Liver (tissue), 9 donors: ENCODE data around the gene CTPS1. TPM values are rescaled to one million over a fixed set of nuclear protein-coding genes. Genes with fewer than 3 reads are reported as not detected.

Source experiments
- DNase-seq: peaks from one replicate; pipeline ENCODE4 v3.0.0-alpha.2; 2017; ENCODE audit warnings: low spot score
- H3K27ac ChIP-seq, 2 donors: one replicate each; pipeline ENCODE4 v1.7.0; 2013; ENCODE audit warnings: inconsistent platforms in 2 of 2, low read length in 2 of 2, control low read depth in 1 of 2, low read depth in 1 of 2, mild to moderate bottlenecking in 1 of 2
- H3K27me3 ChIP-seq, 4 donors: one replicate each; pipeline versions ENCODE4 v1.6.1 to v1.7.0; 2013; ENCODE audit warnings: low read length in 3 of 4, inconsistent platforms in 1 of 4, mild to moderate bottlenecking in 1 of 4, moderate library complexity in 1 of 4; ENCODE audit not compliant: control insufficient read depth in 4 of 4, insufficient read depth in 4 of 4
- H3K36me3 ChIP-seq, 4 donors: one replicate each; pipeline versions ENCODE4 v1.6.1 to v1.7.0; 2013; ENCODE audit warnings: low read length in 3 of 4, mild to moderate bottlenecking in 3 of 4, low read depth in 1 of 4, moderate library complexity in 1 of 4; ENCODE audit not compliant: control insufficient read depth in 4 of 4, insufficient read depth in 3 of 4
- H3K4me1 ChIP-seq, 4 donors: one replicate each; pipeline versions ENCODE4 v1.6.1 to v1.7.0; 2013; ENCODE audit warnings: low read length in 3 of 4, mild to moderate bottlenecking in 3 of 4, moderate library complexity in 1 of 4; ENCODE audit not compliant: control insufficient read depth in 4 of 4, insufficient read depth in 4 of 4
- H3K4me3 ChIP-seq, 3 donors: one replicate each; pipeline versions ENCODE4 v1.6.1 to v1.7.0; 2013; ENCODE audit warnings: low read length in 3 of 3, control low read depth in 1 of 3, low read depth in 1 of 3, mild to moderate bottlenecking in 1 of 3
- H3K9ac ChIP-seq, 2 donors: one replicate each; pipeline ENCODE4 v1.7.0; 2013; ENCODE audit warnings: low read length in 2 of 2, mild to moderate bottlenecking in 2 of 2, moderate library complexity in 2 of 2, control low read depth in 1 of 2, low read depth in 1 of 2
- H3K9me3 ChIP-seq, 4 donors: one replicate each; pipeline versions ENCODE4 v1.6.1 to v1.7.0; 2013; ENCODE audit warnings: low read length in 3 of 4; ENCODE audit not compliant: control insufficient read depth in 4 of 4
- ATF3 ChIP-seq: IDR thresholded peaks from 2 replicates; pipeline ENCODE4 v1.6.1; 2016; ENCODE audit warnings: antibody characterized with exemption
- CTCF ChIP-seq: fragments of 150-350 bp; IDR thresholded peaks from 2 replicates; pipeline ENCODE4 v1.5.1; 2017; ENCODE audit warnings: improper control_type of control experiment, low read depth, low read length; ENCODE audit not compliant: missing input control
- EGR1 ChIP-seq, 2 donors: IDR thresholded peaks; 2 replicates each; pipeline ENCODE4 v1.6.1; 2016 to 2018; ENCODE audit warnings: antibody characterized with exemption in 2 of 2, low read depth in 2 of 2
- FOXA1 ChIP-seq: IDR thresholded peaks from 2 replicates; pipeline ENCODE4 v1.6.1; 2016; ENCODE audit warnings: antibody characterized with exemption
- FOXA2 ChIP-seq: IDR thresholded peaks from 2 replicates; pipeline ENCODE4 v1.6.1; 2016; ENCODE audit warnings: antibody characterized with exemption
- GABPA ChIP-seq, 2 donors: IDR thresholded peaks in 1 of 2; conservative IDR thresholded peaks in 1 of 2; 2 replicates each; pipeline ENCODE4 v1.6.1; 2016; ENCODE audit warnings: antibody characterized with exemption in 2 of 2, mild to moderate bottlenecking in 1 of 2, moderate library complexity in 1 of 2
- HNF4A ChIP-seq, 2 donors: conservative IDR thresholded peaks; 2 replicates each; pipeline ENCODE4 v1.6.1; 2016; ENCODE audit warnings: antibody characterized with exemption in 2 of 2, mild to moderate bottlenecking in 2 of 2
- HNF4G ChIP-seq: IDR thresholded peaks from 2 replicates; pipeline ENCODE4 v1.6.1; 2016; ENCODE audit warnings: antibody characterized with exemption
- JUND ChIP-seq, 2 donors: IDR thresholded peaks; 2 replicates each; pipeline ENCODE4 v1.6.1; 2016; ENCODE audit warnings: antibody characterized with exemption in 2 of 2
- MAX ChIP-seq: IDR thresholded peaks from 2 replicates; pipeline ENCODE4 v1.6.1; 2016; ENCODE audit warnings: antibody characterized with exemption
- NR2F2 ChIP-seq: IDR thresholded peaks from 2 replicates; pipeline ENCODE4 v1.6.1; 2016; ENCODE audit warnings: antibody characterized with exemption
- REST ChIP-seq: IDR thresholded peaks from 2 replicates; pipeline ENCODE4 v1.6.1; 2016; ENCODE audit warnings: antibody characterized with exemption, mild to moderate bottlenecking
- RXRA ChIP-seq, 2 donors: IDR thresholded peaks; 2 replicates each; pipeline ENCODE4 v1.6.1; 2017 to 2018; ENCODE audit warnings: antibody characterized with exemption in 2 of 2, mild to moderate bottlenecking in 1 of 2
- SP1 ChIP-seq: IDR thresholded peaks from 2 replicates; pipeline ENCODE4 v1.6.1; 2018; ENCODE audit warnings: antibody characterized with exemption, mild to moderate bottlenecking
- TAF1 ChIP-seq: conservative IDR thresholded peaks from 2 replicates; pipeline ENCODE4 v1.6.1; 2016; ENCODE audit warnings: antibody characterized with exemption, mild to moderate bottlenecking
- YY1 ChIP-seq: IDR thresholded peaks from 2 replicates; pipeline ENCODE4 v1.6.1; 2016; ENCODE audit warnings: antibody characterized with exemption, mild to moderate bottlenecking
- ZBTB33 ChIP-seq: IDR thresholded peaks from 2 replicates; pipeline ENCODE4 v1.6.1; 2016; ENCODE audit warnings: antibody characterized with exemption
- WGBS: extraction: QIAGEN DNeasy Blood & Tissue Kit; methylation state at CpG from one replicate; pipeline ENCODE4 v1.1.7; 2013; 5-methylcytosine and 5-hydroxymethylcytosine counted together
- polyA plus RNA-seq, 2 donors: library from polyadenylated mRNA; stranded (reverse) in 1 of 2; unstranded in 1 of 2; fragments of 200-250 nt in 1 of 2; fragments of >200 nt in 1 of 2; fragmentation: Nextera tagmentation in 1 of 2; extraction: Ambion mirVana in 1 of 2; gene quantifications; one replicate each; pipeline versions ENCODE4 v1.2.1 to v1.2.3, GENCODE V29; 2013 to 2015
- total RNA-seq, 2 donors: library from RNA; depleted of rRNA; stranded (reverse); fragments of >200 nt; gene quantifications; one replicate each; pipeline ENCODE4 v1.2.3, GENCODE V29; 2014
- donor health status: healthy.
- donor health status: healthy.
- donor health status: healthy.
- donor health status: healthy.
- donor health status: healthy.

CTPS1 gene
- total and polyA plus RNA-seq, 4 donors, result 13.6 to 46.9 (median 19.8) TPM

DNA sequence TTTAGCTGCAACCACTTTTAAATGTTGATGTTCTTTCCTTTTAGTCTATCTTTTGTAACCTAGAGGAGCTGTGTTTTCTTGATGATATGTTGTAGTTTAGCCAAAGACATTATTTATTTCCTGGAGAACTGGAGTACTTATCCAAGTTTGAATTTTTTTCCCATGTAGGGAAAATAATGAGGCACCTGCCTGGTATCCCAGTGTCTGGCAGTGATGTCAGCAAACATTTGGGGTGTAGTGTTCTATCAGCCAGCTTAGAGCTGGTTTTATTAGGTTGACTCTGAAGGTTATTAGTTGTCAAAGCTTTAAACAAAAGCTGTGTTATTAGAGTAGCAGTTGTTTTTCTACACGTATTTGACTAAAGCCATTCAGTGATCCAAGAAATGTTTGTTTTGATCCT lies 3.2 kb downstream of the CTPS1 start (continued):
- TF ChIP-seq CTCF (no peak), YY1 (no peak), ATF3 (no peak), FOXA1 (no peak), SP1 (no peak)

GRCh38 chr1:40983286-40983685 lies 3.8 kb downstream of the CTPS1 start:
- TF ChIP-seq FOXA1 (no peak), HNF4A (conservative IDR thresholded peaks at IDR 0.05) (no peak), ATF3 (no peak), EGR1 (IDR thresholded peaks at IDR 0.05; ENCODE audit: low read depth in 2 of 2) (no peak), MAX (no peak), HNF4G (no peak), NR2F2 (no peak), YY1 (no peak), FOXA2 (no peak), GABPA (IDR thresholded peaks at IDR 0.05 in 1 of 2, conservative IDR thresholded peaks at IDR 0.05 in 1 of 2) (no peak), JUND (IDR thresholded peaks at IDR 0.05) (no peak), REST (no peak), CTCF (no peak), TAF1 (no peak), ZBTB33 (no peak), RXRA (IDR thresholded peaks at IDR 0.05) (no peak)
- Histone ChIP-seq H3K27ac (no peak overlapping the region), H3K36me3 (peaks cover 0 to 2% (median 0%) of the 10 kb centered on the region in 4 donors), H3K9me3 (no peaks in the 10 kb centered on the region), H3K27me3 (no peaks in the 10 kb centered on the region), H3K4me3 (no peak overlapping the region), H3K4me1 (peaks cover 14 to 58% (median 46%) of the 10 kb centered on the region in 4 donors), H3K9ac (no peak overlapping the region)
- 98% methylated on average over 1 of the region's 1 CpG for WGBS
- DNase-seq, result no peak
